Measurements from ENCODE around the gene ZNF385D.
"Not testable (repeated sequence)": the region's sequence is repeated elsewhere in the genome, so short reads cannot be mapped to it uniquely, and the experiment has no call there.

ZNF385D gene

DNA sequence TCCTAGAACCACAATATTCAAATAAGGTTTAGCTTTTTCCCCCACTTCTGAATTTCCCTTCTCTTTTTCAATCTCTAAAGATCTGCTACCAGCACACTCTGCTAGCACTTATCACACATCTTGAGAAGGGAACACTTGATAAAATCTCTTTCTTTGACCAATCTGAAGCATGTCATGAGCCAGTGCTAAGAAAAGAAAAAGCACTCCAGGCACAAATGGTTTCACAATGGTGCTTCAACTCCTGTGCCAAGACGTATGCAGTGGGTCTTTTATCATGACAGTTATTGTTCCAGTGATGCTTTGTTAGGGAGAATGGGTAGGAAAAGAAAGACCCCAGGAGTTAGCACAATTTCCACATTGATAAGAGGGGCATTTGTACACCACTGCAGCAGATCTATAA lies 248.4 kb downstream of the ZNF385D start:
- no peak for DNase-seq

DNA sequence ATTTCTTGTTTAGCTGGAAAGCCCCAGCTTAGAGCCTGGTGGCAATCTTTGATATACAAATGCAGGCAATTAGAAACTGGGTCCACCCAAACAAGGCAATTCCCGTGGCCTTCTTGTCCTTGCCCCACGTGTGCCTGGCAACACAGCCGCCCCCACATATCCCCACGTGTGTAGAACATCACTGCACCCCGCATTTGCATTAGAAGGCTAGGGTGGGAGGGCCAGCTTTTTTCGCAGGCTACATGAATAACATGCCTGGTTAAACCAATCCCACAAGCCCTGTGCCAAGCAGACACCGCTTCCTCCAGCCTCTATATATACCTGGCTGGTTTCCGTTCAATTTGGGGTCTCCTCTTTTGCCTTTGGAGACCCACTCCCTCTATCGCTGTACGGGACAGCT lies 250.2 kb downstream of the ZNF385D start:
- DNase-seq: no peak

DNA sequence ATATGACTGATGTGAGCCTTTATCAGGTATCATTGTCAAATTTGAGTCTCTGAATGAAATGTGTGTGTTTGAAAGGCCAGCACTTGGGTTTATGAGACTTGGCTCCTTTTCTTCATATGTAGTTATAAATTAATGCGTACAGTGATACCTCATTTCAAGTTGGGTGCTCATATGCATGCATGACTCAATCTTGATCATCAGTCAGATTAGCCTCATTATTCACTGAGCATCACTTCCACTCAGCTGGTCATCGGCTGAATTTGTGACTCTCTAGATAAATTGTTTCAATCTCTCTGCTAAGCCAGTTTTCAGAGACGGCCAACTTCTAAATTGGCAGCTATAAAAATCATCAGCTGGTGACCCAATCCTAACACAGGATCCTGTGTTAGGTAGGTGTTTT lies 260.3 kb downstream of the ZNF385D start:
- not testable (repeated sequence) for DNase-seq

DNA sequence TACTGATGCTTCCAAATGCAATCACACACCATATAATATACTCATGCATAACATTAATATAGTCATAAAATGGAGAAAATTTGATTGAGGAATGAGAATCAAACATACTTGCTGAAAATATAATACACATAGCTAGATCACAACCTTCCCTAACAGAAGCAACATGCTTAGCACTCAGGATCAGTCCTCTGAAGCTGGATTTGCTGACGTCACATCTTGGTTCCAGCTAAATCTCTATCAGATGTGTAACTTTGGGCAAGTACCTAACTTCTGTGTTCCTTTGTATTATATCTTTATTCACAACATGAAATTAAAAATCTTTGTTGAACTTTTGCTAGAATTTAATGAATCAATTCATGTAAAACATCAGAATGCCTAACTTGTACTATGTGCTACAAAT lies 263.5 kb downstream of the ZNF385D start:
- DNase-seq: no peak

DNA sequence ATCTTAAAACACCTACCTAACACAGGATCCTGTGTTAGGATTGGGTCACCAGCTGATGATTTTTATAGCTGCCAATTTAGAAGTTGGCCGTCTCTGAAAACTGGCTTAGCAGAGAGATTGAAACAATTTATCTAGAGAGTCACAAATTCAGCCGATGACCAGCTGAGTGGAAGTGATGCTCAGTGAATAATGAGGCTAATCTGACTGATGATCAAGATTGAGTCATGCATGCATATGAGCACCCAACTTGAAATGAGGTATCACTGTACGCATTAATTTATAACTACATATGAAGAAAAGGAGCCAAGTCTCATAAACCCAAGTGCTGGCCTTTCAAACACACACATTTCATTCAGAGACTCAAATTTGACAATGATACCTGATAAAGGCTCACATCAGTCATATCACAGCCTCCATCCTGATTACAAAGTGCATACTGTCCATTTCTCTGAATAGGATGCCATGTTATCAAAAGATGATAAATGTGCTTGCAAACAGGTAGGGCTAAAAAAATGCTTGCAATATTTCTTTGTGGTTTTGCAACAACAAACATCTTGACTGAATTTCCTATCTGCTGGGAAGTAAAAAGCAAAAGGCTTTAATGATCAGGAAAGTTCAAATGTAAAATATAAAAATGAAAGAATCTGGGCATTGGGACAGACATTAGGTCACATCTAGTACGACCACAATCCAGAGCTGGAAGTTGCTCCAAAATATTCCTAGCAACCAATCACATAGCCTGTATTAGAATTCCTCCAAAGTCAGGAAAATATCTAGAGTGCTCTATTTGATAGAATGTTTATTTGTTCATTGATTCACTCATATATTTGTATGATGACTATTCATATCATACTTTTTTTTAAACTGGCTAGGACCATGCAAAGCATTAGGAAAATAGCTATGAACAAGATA lies 264.7 kb downstream of the ZNF385D start:
- DNase-seq: not testable (repeated sequence)

DNA sequence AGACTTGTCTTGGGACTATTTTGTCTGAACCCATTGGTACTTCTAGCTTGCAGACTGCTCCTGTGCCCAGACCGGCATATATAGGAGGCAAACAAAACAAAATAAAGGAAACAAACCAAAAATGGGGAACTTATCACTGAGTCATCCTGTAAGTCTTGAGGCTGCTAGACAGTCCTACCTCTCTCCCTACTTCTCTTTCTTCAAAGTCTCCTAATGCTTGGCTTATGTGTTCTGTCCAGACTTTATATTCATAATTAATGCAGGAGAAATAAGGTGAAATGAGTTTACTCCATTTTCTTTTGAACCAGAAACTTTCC lies 266.2 kb downstream of the ZNF385D start:
- no peak for DNase-seq

DNA sequence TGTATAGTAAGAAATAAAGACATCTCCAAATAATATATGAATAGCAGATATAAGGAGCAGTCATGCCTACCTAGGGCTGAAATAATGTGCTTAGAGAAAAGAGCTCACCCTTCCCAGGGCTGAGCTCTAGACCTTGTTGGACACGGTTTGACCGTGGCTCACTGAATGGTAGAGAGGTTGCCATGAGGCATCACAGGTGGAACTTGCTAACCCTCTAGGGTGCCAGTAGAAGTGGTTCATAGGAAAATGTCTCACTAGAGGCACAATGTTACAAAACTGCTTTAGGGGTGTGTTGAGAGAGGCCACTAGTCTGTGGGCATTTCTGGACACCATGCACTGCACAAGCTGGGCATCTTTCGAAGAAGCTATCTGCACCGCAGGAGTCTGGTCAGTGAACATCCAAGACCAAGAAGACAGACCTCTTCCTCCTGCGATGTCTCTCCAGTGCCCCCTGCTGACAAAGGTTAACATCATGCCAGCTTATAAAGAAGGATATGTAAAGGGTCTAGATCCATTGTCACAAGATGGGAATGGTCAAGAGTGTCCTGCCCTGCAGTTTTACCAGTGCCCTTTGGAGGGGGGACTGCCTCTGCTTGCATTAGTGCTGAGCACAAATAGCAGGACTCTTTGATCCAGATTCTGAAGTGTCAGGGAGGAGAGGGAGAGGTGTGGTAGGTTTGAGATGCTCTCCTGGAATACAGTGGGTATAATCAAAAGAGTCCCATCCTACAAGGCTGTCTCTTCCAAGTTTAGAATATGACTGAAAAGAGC lies 266.8 kb downstream of the ZNF385D start:
- DNase-seq: peak; percentile 17

DNA sequence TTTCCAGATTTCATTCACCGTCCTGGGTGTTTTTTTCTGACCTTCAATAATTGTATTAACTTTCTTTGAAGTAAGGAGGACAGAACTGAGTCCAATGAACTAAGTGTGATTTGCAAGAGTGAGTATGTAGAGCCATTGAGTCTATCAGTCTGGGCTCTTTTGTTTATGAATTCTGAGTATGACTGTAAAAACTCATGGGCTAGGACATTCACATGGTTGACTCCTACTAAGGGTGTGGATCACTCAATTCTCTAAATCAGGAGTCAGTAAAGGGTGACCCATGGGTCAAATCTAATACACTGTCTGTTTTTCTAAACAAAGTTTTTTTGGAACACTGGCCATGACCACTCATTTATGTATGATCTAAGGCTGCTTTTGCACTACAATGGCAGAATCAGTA lies 269.0 kb downstream of the ZNF385D start:
- DNase-seq: no peak

DNA sequence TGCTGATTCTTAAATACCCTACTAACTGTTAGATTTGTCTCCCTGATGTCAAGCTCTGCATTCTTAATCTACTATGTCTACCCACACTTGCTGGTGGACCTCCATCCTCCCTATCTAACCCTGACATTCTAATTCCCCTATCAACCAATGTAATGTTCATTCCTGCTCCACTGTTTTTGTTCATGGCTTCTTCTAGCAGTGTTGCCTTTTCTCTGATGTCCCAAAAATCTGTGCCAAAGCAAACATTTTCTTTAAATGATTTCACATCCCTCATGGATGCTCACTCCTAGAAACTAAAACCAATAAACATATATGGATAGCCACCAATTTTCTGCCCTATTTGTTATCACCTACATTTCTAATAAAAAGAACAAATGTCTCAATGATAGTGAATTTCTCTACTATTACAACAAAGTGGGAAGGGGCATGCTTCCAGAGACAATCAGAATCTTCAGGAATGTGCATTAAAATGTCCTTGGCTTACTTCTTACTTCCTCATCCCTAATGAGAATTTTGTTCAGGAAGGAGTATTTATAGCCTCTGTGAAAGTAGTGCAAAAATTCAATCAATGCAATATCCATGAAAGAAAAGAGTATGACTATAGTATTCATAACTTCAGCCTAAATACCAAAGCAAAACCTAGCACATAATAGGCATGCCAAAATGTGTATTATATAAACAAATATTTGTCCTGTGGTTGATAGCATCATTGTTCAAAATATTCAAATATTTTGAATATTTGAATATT lies 273.3 kb downstream of the ZNF385D start:
- no peak for DNase-seq

DNA sequence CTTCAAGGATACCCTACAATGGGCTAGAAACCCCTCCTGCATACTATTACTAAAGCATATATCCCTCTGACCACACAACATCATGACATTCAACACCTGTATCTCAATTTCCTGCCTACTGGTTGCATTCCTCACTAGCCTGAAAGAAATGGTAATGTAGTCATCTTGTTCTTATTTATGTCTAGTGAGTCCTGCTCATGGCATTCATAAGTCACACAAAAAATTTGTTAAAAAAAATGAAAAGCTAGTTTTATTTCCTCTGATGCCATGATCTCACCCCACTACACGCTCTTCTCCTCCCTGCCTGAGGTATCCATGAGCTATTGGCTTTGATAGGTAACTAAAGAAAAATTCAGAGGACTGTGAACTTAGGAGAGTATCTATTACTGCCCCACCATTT lies 284.5 kb downstream of the ZNF385D start:
- no peak for DNase-seq

DNA sequence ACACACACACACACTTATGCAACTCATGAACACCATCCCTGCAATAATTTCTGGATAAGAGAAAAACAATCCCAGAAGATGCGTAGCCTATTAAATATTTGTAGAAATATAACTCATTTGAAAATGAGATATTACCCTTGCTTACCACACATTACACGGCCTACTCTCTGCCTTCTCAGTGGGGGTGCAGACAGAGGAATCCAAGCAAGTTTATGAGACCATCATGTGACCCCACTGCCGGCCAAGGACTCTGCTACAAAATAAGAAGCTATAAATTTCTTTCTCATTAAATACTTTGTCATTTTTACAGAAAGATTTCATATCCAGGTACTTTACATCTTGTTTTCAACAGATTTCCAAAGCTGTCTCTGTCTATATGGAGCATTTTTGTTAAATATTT lies 286.3 kb downstream of the ZNF385D start:
- no peak for DNase-seq

DNA sequence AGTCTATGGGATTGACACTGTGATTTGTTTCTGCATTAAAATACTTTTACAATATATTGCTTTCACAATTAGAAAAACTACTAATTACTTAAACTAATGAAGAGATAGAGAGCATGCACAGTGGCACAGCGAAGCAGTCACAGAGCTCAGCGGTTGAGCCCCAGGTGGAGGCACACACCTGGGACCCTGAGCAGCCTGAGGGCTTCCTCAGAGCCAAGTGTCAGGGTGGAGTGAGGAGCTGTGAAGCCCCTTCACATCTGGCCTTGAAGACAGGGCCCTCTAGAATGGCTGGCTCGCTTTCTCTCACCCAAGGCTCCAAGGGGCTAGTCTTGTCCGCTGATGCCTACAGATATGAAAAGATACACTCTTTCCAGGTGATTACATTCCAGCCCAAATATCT lies 287.7 kb downstream of the ZNF385D start:
- no peak for DNase-seq

DNA sequence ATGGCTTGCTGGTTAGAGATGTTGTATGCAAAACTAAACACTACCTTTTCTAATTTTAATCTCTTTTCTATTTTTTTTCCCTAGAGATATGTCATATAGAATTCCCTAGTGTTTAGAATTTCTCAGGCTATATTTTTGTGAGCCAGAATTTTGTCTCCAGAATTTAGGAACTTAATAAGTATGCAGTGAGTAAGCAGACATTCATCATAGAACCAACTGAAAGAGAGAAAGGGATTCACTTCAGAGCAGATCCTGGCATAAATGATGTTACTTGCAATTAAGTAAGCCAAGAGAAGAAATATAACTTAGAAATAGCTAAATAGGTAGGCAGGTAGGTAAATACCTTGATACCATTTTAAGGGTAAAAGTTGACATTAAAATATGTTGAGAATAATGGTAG lies 288.9 kb downstream of the ZNF385D start:
- DNase-seq: no peak

DNA sequence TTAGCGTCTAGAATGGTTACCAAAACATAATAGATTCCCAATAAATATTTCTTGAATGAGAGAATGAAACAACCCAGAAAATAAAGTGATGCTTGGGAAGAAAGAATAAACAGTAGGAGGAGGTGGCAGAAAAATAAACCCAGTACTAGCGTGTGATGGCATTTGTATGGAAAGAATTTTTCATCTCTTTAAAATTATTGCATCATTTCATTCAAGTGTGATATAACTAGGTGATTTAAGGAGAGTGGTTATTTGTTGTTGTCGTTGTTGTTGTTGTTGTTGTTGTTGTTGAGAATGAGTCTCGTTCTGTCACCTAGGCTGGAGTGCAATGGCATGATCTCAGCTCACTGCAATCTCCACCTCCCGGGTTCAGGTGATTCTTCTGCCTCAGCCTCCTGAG lies 293.9 kb downstream of the ZNF385D start:
- no peak for DNase-seq

DNA sequence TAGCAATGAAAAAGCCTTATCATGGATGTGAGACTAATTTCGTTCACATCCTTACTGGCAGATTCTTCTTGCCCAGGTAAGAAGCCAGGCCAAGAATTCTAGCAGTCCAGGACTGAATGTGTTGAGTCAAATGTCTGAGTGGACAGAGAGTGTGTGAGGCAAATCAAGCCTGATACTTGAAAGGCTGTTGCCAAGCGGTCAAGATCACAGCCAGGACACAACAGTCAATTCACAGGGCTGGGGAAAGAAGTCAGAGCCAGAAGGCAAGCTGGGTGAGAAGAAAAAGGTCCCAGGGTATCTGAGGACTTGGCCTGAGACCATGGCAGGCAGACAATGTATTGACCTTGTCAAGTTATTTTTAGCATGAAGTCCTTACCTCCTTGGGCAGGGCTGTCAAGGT lies 301.3 kb downstream of the ZNF385D start:
- no peak for DNase-seq

DNA sequence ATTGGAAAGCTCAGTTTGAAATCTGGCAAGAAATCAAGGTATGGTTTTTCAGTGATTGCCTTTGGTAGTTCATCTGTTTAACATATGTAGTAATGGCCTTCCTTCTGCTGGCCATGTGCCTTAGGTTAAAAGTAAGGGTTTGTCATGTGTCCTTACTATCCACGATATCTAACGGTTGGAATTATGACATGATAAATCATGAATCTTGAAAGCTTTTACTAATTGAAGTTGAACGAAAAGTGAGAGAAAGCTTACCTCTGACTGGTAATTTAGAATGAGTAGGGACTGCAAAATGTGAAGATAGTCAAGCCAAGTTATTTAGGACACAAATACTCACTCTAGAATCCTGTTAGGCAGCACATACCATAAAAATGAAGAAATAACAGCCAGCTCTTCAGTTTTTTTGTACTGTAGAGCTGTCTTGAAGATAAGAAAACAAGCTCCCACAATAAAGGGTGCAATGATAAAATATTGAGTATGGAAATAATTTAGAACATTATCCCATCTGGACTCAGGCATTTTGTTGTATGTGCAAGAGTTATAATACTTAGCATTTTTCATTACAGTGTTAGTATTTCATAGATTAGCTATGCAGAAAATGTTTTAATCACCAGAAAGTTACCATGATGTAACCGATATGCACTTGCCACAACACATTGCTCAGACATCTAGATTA lies 303.4 kb downstream of the ZNF385D start:
- DNase-seq: no peak

DNA sequence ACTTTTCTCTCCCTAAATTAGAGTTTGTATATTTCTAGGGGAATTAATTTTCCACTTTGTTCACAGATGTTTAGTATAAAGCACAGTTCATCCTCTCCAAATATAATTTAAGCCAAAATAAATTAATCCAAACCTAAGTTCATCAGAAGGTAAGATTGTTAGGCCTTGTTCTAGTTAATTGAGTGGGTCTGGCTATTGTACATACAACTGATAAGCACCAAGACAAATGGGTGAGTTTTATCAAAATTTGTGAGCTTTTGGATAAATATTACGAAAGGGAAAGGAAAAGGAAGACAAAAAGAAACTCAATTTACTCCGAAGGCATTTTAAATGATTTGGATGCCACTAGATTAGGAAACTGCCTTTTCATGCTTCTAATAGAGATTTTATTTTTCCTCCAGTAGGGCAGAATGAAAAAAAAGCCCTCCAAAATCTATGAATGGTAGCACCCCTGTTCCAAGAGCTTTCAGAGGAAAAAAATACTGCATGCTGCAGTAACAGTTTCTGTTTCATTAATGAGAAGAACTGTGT lies 304.0 kb downstream of the ZNF385D start:
- no peak for DNase-seq

DNA sequence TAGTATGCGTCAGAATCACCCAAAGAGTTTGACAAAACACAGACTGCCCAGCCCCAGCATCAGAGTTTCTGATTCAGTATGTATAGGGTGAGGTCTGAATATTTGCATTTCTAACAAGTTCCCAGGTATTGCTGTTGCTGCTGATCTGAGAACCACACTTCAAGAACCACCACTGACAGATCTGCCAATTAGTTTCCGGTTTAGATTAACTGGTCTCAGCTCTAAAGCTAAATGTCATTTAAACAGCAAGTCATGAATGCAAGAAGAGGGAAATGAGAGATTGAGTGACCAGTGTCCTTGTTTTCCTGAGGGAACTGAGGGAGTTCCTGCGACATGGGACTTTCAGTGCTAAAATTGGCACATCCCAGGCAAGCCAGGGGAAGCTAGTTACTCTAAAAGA lies 305.0 kb downstream of the ZNF385D start:
- no peak for DNase-seq

DNA sequence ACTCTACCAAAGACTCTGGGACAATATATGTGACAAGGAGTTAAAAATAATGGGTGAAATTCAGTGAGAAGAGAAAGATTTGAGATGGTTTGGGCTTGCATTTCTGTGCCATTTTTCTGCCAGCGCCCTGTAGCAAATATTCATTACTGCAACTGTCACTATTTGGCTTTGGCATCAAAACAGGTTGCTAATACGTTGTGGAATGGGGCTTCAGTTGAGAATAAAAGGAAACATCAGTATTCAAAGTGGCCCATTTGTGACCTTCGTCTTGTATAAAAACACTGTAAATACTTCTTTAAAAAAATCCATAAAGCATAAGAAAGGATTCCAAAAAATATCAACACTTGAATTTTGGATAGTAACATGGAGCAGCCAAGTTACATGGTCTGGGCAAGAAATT lies 309.2 kb downstream of the ZNF385D start:
- no peak for DNase-seq

DNA sequence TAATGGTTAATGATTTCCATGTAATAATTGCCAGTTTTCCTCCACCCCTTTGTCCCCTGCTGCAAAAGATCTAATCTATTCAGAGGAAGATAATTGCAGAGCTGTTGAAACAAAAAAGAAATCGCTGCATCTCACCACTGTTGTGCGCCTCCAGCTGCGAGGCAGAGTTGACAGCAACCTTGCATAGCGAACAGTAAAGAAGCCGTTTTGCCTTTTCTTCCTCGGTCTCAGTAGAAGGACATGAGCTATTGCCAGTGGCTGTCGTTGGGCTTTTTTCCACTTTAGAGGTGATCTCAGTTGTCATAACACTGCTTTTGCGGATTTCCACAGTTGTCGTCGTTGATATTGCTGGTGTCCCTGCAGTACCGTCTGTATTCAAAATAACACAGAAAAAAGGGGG lies 314.2 kb downstream of the ZNF385D start:
- DNase-seq: no peak

DNA sequence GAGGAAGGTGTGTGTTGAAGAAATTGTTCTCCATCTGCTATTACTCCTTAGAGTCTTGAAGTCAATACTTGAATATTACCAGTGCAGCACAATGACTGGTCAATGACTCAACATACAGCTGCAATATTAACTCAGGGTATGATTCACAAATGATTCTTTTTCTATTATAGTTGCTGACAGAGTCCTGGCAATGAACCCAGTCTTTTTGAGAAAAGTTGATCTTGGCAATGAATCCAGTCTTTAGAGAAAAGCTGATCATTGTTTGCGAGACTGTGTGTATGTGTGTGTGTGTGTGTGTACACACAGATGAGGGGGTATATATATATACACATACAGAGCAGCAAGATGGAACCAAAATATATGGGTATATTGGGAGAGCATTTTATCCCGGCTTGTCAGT lies 315.1 kb downstream of the ZNF385D start:
- DNase-seq: no peak

DNA sequence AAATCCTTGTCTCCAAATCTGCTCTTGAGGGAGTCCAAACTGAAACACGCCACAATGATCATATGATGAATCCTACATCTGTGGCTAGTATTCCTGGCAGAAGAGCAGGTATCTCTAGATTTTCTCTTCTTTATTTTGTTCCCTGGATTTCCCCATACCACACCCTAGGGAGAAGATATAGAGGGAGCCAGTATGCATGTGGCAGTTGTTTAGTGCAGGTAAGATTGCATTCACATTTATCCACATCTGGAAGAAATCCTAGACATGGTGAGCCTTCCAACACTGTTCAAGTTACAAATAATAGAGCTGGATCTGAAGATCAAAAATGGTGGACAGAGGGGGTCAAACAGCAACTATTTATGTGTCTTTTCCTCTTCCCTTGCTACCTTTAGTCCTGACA lies 316.7 kb downstream of the ZNF385D start:
- DNase-seq: no peak

DNA sequence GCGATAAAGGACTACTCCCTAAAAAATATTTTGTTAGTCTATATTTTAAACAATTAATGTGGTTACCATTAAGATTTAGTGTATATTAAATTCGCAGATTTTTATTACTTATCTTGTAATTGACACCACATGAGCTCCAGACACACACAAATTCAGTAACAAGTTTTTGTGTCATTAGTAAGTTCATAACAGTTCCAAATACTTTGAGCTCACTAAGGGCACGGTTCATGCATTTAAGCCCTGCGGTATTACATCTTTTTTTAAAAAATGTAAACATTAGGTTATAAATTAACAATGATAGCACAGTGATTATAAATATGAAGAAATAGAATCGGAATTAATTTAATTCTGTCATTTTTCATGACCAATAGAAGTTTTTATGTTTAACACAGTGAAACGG lies 317.3 kb downstream of the ZNF385D start:
- no peak for DNase-seq

Data from NCI-H510A treated with DMSO at 0.1 percent for 48 hours (cell line).